GM23338 (cell line): ENCODE measurements around the gene C19orf25.

Experiments used
- CREB1 ChIP-seq: fragments of 250-450 bp; sonication (Bioruptor Pico); IDR thresholded peaks from 2 replicates; pipeline ENCODE4 v1.5.0; 2020; ENCODE audit warnings: low read depth, mild to moderate bottlenecking, moderate library complexity
- CTCF ChIP-seq, 2 experiments: fragments of 200-600 bp in 1 of 2; sonication (generic) in 1 of 2; conservative IDR thresholded peaks; 2 replicates each; pipeline versions ENCODE4 v1.5.1 to v1.6.1; 2016 to 2017; ENCODE audit warnings: antibody characterized with exemption in 2 of 2, low read depth in 2 of 2, mild to moderate bottlenecking in 2 of 2, moderate library complexity in 1 of 2
- EZH2 ChIP-seq: fragments of 200-600 bp; sonication (generic); IDR thresholded peaks from one replicate; pipeline ENCODE4 v1.8.0; 2017; ENCODE audit warnings: antibody characterized with exemption, mild to moderate bottlenecking, low read depth; ENCODE audit not compliant: unreplicated experiment
- JUNB ChIP-seq: IDR thresholded peaks from one replicate; pipeline ENCODE4 v1.6.1; 2016; ENCODE audit warnings: antibody characterized with exemption; ENCODE audit not compliant: unreplicated experiment
- POLR2AphosphoS5 ChIP-seq: IDR thresholded peaks from 2 replicates; pipeline ENCODE4 v1.6.1; 2016; ENCODE audit warnings: antibody characterized with exemption, low read depth

GRCh38 chr19:1467215-1467489 lies 11.9 kb downstream of the C19orf25 start:
- TF ChIP-seq CTCF (conservative IDR thresholded peaks at IDR 0.05; ENCODE audit: low read depth in 2 of 2) (no peak), POLR2AphosphoS5 (no peak; the same call in 1 of the 2 replicates), JUNB (no peak), CREB1 (CRISPR knock-in tag) (no peak), EZH2 (no peak)
